CD4-positive, alpha-beta T cell (primary cell): ENCODE measurements around the gene CTDSP1. TPM values are rescaled to one million over a fixed set of nuclear protein-coding genes. Genes with fewer than 3 reads are reported as not detected.

Source experiments
- ATAC-seq: fragments of 200-7000 bp; cut with Tn5 transposase; one replicate; pipeline ENCODE4 v1.10.0; 2022; ENCODE audit warnings: mild to moderate bottlenecking; ENCODE audit not compliant: poor library complexity
- CTCF ChIA-PET: fragments of 350-600 bp; sonication (Branson Sonifier 250); formaldehyde crosslinking; loops from one replicate; lab custom pipeline; 2021; ENCODE audit warnings: antibody characterized with exemption, inconsistent platforms; lab: Charles Lee
- POLR2A ChIA-PET: fragments of 350-600 bp; sonication (Branson Sonifier 250); formaldehyde crosslinking; loops from one replicate; lab custom pipeline; 2021; ENCODE audit warnings: antibody characterized with exemption, inconsistent platforms; lab: Charles Lee
- DNase-seq, 14 experiments: peaks; one replicate each; pipeline ENCODE4 v3.0.0-alpha.2; 2013 to 2020; ENCODE audit warnings: mixed read lengths in 2 of 14
- H3K27ac ChIP-seq, 2 donors: one replicate each; pipeline versions ENCODE4 v1.5.1 to v1.7.0; 2013; ENCODE audit warnings: low read length in 2 of 2, low read depth in 1 of 2, mild to moderate bottlenecking in 1 of 2
- H3K27me3 ChIP-seq, 2 experiments: 1 replicate in 1 of 2; 2 replicates in 1 of 2; pipeline versions ENCODE4 v1.6.1 to v1.7.0; 2013; ENCODE audit warnings: low read length in 2 of 2, control low read depth in 1 of 2, mild to moderate bottlenecking in 1 of 2, moderate library complexity in 1 of 2; ENCODE audit not compliant: insufficient read depth in 2 of 2, control insufficient read depth in 1 of 2
- H3K36me3 ChIP-seq: one replicate; pipeline ENCODE4 v1.6.1; 2013; ENCODE audit warnings: low read length, control low read depth; ENCODE audit not compliant: insufficient read depth
- H3K4me1 ChIP-seq: one replicate; pipeline ENCODE4 v1.6.1; 2013; ENCODE audit warnings: low read length, control low read depth; ENCODE audit not compliant: insufficient read depth
- H3K4me3 ChIP-seq: one replicate; pipeline ENCODE4 v1.5.1; 2013; ENCODE audit warnings: mild to moderate bottlenecking, low read length, moderate library complexity
- H3K9me3 ChIP-seq, 2 experiments: 1 replicate in 1 of 2; 2 replicates in 1 of 2; pipeline versions ENCODE4 v1.6.1 to v1.7.0; 2013; ENCODE audit warnings: low read length in 2 of 2, mild to moderate bottlenecking in 2 of 2, control low read depth in 1 of 2, moderate library complexity in 1 of 2; ENCODE audit not compliant: control insufficient read depth in 1 of 2, insufficient read depth in 1 of 2
- H3K27ac Mint-ChIP-seq: one replicate; pipeline ENCODE4 v1.8.0; 2020; ENCODE audit warnings: mixed read lengths
- H3K27me3 Mint-ChIP-seq: one replicate; pipeline ENCODE4 v1.8.0; 2021; ENCODE audit warnings: mixed read lengths
- H3K36me3 Mint-ChIP-seq: one replicate; pipeline ENCODE4 v1.8.0; 2021; ENCODE audit warnings: low read depth, mixed read lengths
- H3K4me1 Mint-ChIP-seq: one replicate; pipeline ENCODE4 v1.8.0; 2021; ENCODE audit warnings: low read depth, mixed read lengths
- H3K4me3 Mint-ChIP-seq: one replicate; pipeline ENCODE4 v1.8.0; 2020; ENCODE audit warnings: mild to moderate bottlenecking, mixed read lengths
- H3K9me3 Mint-ChIP-seq: one replicate; pipeline ENCODE4 v1.8.0; 2020; ENCODE audit warnings: mixed read lengths
- CTCF ChIP-seq: fragments of 200-600 bp; IDR thresholded peaks from one replicate; pipeline ENCODE4 v1.8.0; 2022; ENCODE audit warnings: antibody characterized with exemption, mild to moderate bottlenecking
- intact Hi-C, 2 experiments: fragments of 100-400 bp; cut with DNase I in 1 of 2; cut with micrococcal nuclease in 1 of 2; formaldehyde crosslinking; loops; one replicate each; pipeline versions ENCODE4 v1.15.1 to v1.9.0; 2023 to 2025; cut with DNase I, micrococcal nuclease
- microRNA-seq: library from miRNA; unstranded; fragments of <30 nt; microRNA quantifications from one replicate; pipeline ENCODE4 v1.2.0, GENCODE V29; 2021; ENCODE audit warnings: borderline microRNAs expressed, borderline replicate concordance
- total RNA-seq, 174 experiments: library from RNA in 2 of 174; stranded (reverse) in 2 of 174; gene quantifications; one replicate each; pipeline ENCODE4 v1.2.3 and lab custom pipeline; 2021 to 2026

Gene CTDSP1
- total RNA-seq, 2 experiments from 2014 or later, result 70.5 to 76.8 TPM

- no peaks in the 10 kb centered on the region for H3K4me1 ChIP-seq
- H3K9me3 ChIP-seq, result peaks cover 7 to 8% of the 10 kb centered on the region in 2 experiments
- DNase-seq (no peak), ATAC-seq (no peak)
- CTCF ChIA-PET, result no interaction called here
- no peak overlapping the region for H3K4me3 Mint-ChIP-seq
- H3K27me3 Mint-ChIP-seq, result no peaks in the 10 kb centered on the region
- H3K9me3 Mint-ChIP-seq, result no peaks in the 10 kb centered on the region
- H3K27me3 ChIP-seq, result no peaks in the 10 kb centered on the region
- H3K4me1 Mint-ChIP-seq, result no peaks in the 10 kb centered on the region
- H3K36me3 ChIP-seq, result peaks cover 46% of the 10 kb centered on the region
- H3K36me3 Mint-ChIP-seq, result peaks cover 77% of the 10 kb centered on the region
- no peak overlapping the region for H3K27ac Mint-ChIP-seq
- H3K4me3 ChIP-seq, result no peak overlapping the region
- TF ChIP-seq CTCF, result no peak
- intact Hi-C loops, result no loop called here
- POLR2A ChIA-PET, result no interaction called here
- no peak overlapping the region for H3K27ac ChIP-seq
Measured at GRCh38 chr2:218452079-218452478, 52.4 kb downstream of the CTDSP1 start.

Small RNA genes within 50 kb of the gene (microRNA-seq; reads per million reads assigned to microRNA genes)
- 49,314 reads per million, percentile 98 among the genes with 10 or more reads in this experiment for gene MIR26B

Other genes with a start within 250 kb of the CTDSP1 start
- gene CXCR1, start 232.9 kb upstream of the CTDSP1 start, total RNA-seq, result under 1 TPM in 1 of 2 experiments, not detected in 1; 0.08 TPM
- gene ARPC2, start 182.7 kb upstream of the CTDSP1 start, total RNA-seq, result 100 to 1,000 TPM; 448 to 452 TPM
- 1 to 10 TPM; 1.6 to 1.8 TPM for gene GPBAR1, start 138.9 kb upstream of the CTDSP1 start, total RNA-seq
- gene AAMP, start 129.7 kb upstream of the CTDSP1 start, total RNA-seq, result 10 to 100 TPM; 40.2 to 42.5 TPM
- gene PNKD, start 129.3 kb upstream of the CTDSP1 start, total RNA-seq, result 10 to 100 TPM in 1 of 2 experiments, 1 to 10 TPM in 1; 9.2 to 10.6 TPM
- 100 to 1,000 TPM in 1 of 2 experiments, 10 to 100 TPM in 1; 99.2 to 102 TPM for gene TMBIM1, start 107.4 kb upstream of the CTDSP1 start, total RNA-seq
- not detected for gene CATIP, start 43.0 kb upstream of the CTDSP1 start, total RNA-seq
- 1 to 10 TPM; 4.9 to 6.3 TPM for gene SLC11A1, start 17.6 kb upstream of the CTDSP1 start, total RNA-seq
- under 1 TPM; 0.20 to 0.33 TPM for gene VIL1, start 19.3 kb downstream of the CTDSP1 start, total RNA-seq
- 10 to 100 TPM; 20.2 to 24.4 TPM for gene USP37, start 168.5 kb downstream of the CTDSP1 start, total RNA-seq
- gene CNOT9, start 169.0 kb downstream of the CTDSP1 start, total RNA-seq, result 10 to 100 TPM; 62.8 to 66.8 TPM
- gene PLCD4, start 208.0 kb downstream of the CTDSP1 start, total RNA-seq, result under 1 TPM; 0.25 to 0.77 TPM